HG03432 (cell line): ENCODE measurements around the gene XPO5.

Experiments used
- ATAC-seq: cut with Tn5 transposase; IDR thresholded peaks from one replicate; pipeline ENCODE4 v1.9.1; 2021; ENCODE audit warnings: mild to moderate bottlenecking, moderate library complexity; ENCODE audit not compliant: unreplicated experiment

The XPO5 gene

GRCh38 chr6:43517505-43518357, 58.1 kb downstream of the XPO5 start:
- no peak for ATAC-seq

GRCh38 chr6:43516697-43517504, 58.9 kb downstream of the XPO5 start, which contains the start of the genes POLR1C and YIPF3:
TSS of gene POLR1C (plus strand) at chr6:43517089. CDS start at chr6:43517110, 21 bp downstream.
TSS of gene YIPF3 (minus strand) at chr6:43516926. CDS start at chr6:43516807, 119 bp downstream.
- ATAC-seq = peak; percentile 85

GRCh38 chr6:43516367-43516696, 59.5 kb downstream of the XPO5 start:
- no peak for ATAC-seq

GRCh38 chr6:43515808-43516207, 60.0 kb downstream of the XPO5 start:
- ATAC-seq = no peak

GRCh38 chr6:43511824-43512415, 63.9 kb downstream of the XPO5 start:
- no peak for ATAC-seq

DNA sequence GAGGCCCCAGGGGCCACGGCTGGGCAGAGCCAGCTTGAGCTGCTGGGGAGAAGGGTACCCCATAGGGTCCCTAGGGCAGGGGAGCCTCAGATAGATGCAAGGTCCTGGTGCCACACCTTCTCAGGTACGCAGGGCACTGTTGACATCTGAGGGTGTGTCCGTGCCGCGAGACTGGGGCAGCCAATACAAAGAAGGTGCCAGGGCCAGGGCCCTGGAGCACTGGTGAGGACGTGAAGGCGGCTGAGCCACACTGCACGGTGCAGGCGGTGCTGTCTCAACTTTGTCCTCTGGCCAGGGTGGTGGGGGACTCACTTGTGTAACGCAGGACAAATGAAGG, 65.0 kb downstream of the XPO5 start:
- no peak for ATAC-seq

GRCh38 chr6:43509984-43510826, 65.6 kb downstream of the XPO5 start, which contains the start of gene LRRC73:
TSS of gene LRRC73 (minus strand) at chr6:43510346. CDS start at chr6:43509785, 561 bp downstream.
- peak; percentile 69 for ATAC-seq

DNA sequence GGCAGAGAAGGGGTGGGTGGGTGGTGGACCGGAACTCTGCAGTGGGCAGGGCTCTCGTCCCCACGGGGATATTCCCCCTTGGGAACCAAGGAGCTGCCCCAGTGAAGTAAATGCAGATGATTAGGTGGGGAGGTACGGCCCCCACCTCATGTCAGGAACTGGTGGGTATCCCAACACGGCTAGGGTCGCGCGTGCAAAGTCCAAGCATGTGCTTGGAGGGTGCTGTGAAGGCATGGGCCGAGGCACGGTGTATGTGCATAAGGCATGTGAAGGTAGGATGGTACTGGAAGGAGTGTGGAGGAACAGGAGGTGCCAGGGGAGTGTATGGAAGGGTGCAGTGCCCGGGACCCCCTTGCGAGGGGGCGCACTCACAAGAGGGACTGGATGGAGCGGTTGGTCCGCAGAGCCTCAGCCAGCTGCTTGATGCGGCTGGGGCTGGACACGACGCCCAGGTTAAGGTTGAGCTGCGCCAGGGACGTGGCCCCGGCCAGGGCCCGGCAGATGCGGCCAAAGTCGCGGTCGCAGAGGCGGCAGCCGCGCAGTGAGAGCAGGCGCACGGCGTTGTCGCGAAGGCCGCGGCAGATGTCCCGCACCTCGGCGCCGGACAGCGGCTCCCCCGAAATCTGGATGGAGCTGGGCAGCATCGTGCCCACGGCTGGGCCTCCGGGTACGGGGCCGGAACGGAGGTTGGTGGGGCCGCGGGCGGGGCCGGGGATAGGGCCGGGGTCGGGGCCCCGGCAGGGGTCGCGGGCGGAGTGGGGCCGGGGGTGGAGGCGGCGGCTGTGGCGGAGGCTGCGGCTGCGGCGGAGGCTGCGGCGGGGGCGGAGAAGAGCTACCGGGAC, 66.5 kb downstream of the XPO5 start:
- peak; percentile 14 for ATAC-seq

DNA sequence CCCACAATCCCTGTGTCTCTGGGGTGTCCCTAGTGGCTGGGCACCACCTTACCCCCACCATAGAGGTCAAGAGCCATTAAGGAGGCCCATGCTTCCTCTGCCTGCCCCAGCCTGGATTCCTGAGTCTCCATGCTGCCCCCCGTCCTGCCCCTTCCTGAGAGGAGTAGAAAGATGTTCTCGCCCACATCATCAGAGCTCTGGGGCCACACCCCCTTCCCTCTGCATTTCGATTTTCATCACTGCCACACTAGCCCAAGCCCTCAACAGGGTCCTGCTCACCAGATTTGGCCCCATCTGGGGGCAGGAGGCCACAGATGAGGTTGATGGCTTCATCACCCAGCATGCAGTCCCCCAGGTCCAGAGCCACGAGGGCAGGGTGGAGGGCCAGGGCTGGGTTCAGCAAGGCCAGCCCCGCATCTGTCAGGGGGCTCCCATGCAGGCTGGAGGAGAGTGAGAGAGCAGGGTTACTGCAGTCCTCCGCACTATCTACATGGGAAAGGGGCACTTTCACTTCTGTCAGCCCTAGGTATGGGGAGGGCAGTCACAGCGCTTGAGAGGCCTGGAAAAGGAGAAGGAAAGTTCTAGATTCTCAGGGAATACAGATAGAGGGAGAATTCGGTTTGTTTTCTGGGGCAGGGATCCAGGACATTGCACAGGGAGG, 67.2 kb downstream of the XPO5 start:
- no peak for ATAC-seq

- peak; percentile 50 for ATAC-seq
Measured at GRCh38 chr6:43506667-43507471, 69.0 kb downstream of the XPO5 start.

DNA sequence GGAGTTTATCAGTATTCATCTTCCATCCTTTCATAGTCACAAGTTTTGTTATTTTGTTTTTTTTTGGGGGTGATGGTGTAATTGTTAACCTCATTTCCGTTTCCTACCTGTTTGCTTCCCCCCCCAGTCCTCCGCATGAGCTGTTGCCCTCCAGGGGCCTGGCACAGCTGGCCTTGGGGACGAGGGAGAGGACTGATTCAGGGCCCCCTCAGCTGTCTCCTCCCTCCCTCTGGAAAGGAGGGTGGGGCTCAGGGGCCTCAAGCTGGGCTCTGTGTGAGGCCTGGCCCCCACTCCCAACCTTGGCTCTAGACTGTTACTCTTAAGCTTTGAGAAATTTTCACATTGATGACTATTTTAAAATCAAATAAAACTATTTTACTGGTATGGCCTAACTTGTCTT, 69.7 kb downstream of the XPO5 start:
- ATAC-seq = no peak

GRCh38 chr6:43505718-43506117, 70.1 kb downstream of the XPO5 start:
- no peak for ATAC-seq

DNA sequence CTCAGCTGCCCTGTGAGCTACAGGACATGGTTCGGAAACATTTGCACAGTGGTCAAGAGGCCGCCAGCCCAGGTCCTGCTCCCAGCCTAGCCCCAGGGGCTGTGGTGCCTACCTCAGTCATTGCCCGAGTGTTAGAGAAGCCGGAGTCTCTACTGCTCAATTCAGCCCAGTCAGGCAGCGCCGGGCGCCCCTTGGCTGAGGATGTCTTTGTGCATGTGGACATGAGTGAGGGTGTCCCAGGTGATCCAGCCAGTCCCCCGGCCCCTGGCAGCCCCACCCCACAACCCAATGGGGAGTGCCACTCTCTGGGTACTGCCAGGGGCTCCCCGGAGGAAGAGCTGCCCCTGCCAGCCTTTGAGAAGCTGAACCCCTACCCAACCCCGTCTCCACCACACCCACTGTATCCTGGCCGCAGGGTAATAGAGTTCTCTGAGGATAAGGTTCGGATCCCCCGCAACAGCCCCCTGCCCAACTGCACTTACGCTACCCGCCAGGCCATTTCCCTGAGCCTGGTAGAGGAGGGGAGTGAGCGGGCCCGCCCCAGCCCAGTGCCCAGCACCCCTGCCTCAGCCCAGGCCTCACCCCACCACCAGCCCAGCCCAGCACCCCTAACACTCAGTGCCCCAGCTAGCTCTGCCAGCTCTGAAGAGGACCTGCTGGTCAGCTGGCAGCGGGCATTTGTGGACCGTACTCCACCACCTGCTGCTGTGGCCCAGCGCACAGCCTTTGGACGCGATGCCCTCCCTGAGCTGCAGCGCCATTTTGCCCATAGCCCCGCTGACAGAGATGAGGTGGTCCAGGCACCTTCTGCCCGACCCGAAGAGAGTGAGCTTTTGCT, 70.9 kb downstream of the XPO5 start:
- no peak for ATAC-seq

- ATAC-seq = no peak
Measured at GRCh38 chr6:43503443-43503842, 72.4 kb downstream of the XPO5 start.

- no peak for ATAC-seq
Measured at GRCh38 chr6:43502666-43503065, 73.2 kb downstream of the XPO5 start.

GRCh38 chr6:43500921-43501320, 74.9 kb downstream of the XPO5 start:
- no peak for ATAC-seq

DNA sequence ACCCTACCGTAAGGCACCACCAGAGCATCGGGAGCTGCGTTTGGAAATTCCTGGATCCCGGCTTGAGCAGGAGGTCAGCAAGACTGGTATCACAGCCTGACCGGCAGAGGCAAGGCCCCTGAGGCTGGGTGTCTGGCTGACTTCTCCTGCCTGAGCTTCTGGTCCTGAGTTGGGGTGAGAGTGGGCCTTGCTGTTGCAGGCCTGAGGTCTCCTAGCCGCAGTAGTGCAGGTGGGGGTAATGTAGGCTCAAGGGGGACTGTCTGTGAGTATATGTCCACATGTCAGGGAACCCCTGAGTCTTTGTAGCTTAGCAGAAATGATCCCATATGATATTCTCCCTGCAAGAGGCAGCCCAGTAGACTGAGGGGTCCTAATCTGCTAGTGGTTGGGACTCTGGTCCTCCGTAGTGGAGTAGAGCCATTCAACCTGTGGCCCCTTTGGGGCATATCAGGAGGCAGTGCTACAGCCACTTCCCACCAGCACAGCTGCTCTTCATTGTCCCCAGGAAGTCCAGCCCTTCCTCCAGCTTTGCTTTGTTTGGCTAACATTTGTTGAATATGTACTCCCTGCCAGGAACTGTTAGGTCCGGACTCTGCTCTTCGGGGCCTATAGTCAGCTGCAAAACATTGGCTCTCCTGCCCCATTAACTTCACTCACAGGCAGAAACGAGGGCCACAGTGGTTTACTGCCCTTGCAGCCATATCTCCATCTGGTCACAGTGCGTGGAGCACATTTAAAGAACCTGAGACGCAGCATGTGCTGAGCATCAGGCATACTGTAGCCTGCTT, 76.6 kb downstream of the XPO5 start:
- ATAC-seq = no peak
